ENCODE measurements around the gene THUMPD1. TPM values are rescaled to one million over a fixed set of nuclear protein-coding genes. Genes with fewer than 3 reads are reported as not detected.
A peak's percentile ranks its signal among the peaks of the same experiment; 100 is the strongest.
"Not testable (repeated sequence)": the region's sequence is repeated elsewhere in the genome, so short reads cannot be mapped to it uniquely, and the experiment has no call there.

THUMPD1 gene, protein sequence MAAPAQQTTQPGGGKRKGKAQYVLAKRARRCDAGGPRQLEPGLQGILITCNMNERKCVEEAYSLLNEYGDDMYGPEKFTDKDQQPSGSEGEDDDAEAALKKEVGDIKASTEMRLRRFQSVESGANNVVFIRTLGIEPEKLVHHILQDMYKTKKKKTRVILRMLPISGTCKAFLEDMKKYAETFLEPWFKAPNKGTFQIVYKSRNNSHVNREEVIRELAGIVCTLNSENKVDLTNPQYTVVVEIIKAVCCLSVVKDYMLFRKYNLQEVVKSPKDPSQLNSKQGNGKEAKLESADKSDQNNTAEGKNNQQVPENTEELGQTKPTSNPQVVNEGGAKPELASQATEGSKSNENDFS
- 18.3 TPM for total RNA-seq
- long read RNA-seq, full-length matches to known transcripts: 16 of 16 reads
- long read RNA-seq, partial matches to known transcripts: 0 of 16 reads
- long read RNA-seq, other reads (novel, unspliced or antisense): 0 of 16 reads

DNA sequence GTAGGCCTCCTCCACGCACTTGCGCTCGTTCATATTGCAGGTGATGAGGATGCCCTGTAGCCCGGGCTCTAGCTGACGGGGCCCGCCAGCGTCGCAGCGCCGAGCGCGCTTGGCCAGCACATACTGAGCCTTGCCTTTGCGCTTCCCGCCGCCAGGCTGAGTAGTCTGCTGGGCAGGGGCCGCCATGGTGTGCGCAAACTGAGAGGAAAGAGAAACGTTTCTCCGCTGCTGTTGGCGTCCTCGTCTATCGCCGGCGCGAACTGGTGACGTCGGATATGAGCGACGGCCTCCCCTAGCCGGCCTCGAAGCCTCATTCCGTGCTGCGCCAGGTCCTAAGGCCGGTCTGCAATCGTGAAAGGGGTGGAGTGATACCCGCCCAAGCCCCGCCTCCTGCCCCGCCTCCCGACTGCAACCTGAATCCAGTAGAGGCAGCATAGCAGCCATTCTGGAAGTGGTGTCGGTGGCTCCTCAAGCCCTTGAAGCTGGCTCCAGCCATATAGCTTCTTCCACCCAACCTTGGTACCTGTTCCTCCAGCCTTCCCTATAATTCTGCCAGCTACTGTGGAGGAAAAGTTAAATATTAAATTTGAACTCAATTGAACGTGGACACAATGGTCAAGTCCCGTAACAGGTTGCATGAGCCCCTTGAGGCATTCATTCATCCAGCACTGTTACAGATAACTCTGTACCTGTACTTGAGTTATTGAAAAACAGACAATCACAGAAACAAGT is at the start of gene THUMPD1:
TSS of gene THUMPD1 (minus strand) at position 265 of the 732 bp plus-strand sequence. CDS start at position 186, 79 bp downstream.
- ATAC-seq (peak; percentile 97), DNase-seq (ENCODE audit: missing footprints) (peak; percentile 98)
- intact Hi-C loops (cut with DNase I): no loop called here

DNA sequence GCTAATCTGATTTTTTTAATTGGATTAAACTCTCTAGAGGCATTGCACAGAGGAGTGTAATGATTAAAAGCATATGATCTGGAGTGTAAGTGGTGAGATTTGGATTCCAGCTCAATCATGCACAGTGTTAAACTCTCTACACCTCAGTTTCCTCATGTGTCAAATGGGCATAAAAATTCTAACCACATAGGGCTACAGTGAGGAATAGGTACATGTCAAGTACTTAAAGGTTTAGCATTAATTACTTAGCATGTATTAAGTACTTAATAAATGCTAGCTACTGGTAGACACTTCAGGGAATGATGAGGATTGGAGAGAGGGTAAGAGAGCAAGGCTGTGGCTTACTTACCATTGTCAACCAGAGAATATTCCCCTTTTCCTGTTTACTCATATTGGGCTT is 47.5 kb upstream of the THUMPD1 start:
- DNase-seq (ENCODE audit: missing footprints): no peak
- intact Hi-C loops (cut with DNase I): no loop called here
- ATAC-seq: no peak

- intact Hi-C loops (cut with DNase I): no loop called here
Observed at GRCh38 chr16:20784204-20784603, 42.6 kb upstream of the THUMPD1 start.

DNA sequence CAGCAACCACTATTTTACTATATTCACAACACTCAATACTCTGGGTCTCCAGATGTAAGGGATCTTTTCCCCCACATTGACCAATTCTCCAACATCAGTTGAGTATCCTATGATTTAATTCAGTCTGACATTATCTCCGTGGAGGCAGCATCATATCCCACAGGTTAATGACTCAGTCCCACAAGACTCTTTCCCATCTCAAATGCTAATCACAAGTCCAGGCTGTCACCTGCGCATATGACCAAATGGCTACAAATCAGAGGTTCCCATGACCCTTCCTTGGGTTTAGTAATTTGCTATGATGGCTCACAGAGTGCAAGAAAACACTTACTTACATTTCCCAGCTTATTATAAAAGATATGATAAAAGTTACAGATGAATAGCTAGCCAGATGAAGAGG is 40.9 kb upstream of the THUMPD1 start:
- intact Hi-C loops (cut with DNase I): no loop called here
- no peak for ATAC-seq
- no peak for DNase-seq (ENCODE audit: missing footprints)

More at GRCh38 chr16:20784204-20784603, 42.6 kb upstream of the THUMPD1 start:
- ATAC-seq: no peak
- no peak for DNase-seq (ENCODE audit: missing footprints)

GRCh38 chr16:20781697-20782096 is 40.1 kb upstream of the THUMPD1 start:
- ATAC-seq (no peak), DNase-seq (ENCODE audit: missing footprints) (no peak)
- intact Hi-C loops (cut with DNase I): no loop called here

GRCh38 chr16:20774703-20775362 is 33.2 kb upstream of the THUMPD1 start:
- ATAC-seq (peak; percentile 68), DNase-seq (ENCODE audit: missing footprints) (peak; percentile 70)
- intact Hi-C loops (cut with DNase I): no loop called here

DNA sequence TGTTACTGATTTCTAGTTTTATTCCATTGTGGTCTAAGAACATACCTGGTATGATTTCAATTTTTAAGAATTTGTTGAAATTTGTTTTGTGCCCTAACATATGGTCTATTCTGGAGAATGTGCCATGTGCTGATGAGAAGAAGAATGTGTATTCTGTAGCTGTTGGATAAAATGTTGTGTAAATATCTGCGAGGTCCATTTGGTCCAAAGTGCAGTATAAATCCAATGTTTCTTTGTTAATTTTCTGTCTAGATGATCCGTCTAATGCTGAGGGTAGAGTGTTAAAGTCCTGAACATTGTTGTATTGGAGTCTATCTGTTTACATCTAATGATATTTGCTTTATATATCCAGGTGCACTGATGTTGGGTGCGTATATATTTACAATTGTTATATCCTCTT is 32.1 kb upstream of the THUMPD1 start:
- ATAC-seq: no peak
- no peak for DNase-seq (ENCODE audit: missing footprints)
- intact Hi-C loops (cut with DNase I): no loop called here

GRCh38 chr16:20768818-20769217 is 27.2 kb upstream of the THUMPD1 start:
- ATAC-seq: no peak
- DNase-seq (ENCODE audit: missing footprints): no peak
- intact Hi-C loops (cut with DNase I): no loop called here

DNA sequence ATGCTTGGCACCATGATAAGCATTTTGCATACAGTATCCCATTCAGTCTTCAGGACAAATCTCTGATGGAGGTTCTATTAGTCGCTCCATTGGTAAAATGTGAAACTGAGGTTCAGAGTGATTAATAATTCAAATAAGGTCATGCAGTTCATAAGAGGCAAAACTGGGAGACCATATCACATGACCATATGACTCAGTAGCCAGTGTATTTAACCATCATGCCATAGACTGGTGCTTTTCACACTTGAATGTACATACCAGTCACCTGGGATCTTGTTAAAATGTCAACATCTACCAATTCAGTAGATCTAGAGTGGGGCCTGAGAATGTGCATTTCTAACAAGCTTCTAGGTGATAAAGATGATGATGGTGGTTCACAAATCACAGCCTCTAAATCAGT is 26.5 kb upstream of the THUMPD1 start:
- DNase-seq (ENCODE audit: missing footprints) (no peak), ATAC-seq (no peak)
- intact Hi-C loops (cut with DNase I): no loop called here

- intact Hi-C loops (cut with DNase I): no loop called here
- no peak for DNase-seq (ENCODE audit: missing footprints)
- no peak for ATAC-seq
Observed at GRCh38 chr16:20767577-20767976, 26.0 kb upstream of the THUMPD1 start.

GRCh38 chr16:20766294-20766693 is 24.7 kb upstream of the THUMPD1 start:
- ATAC-seq (no peak), DNase-seq (ENCODE audit: missing footprints) (no peak)
- intact Hi-C loops (cut with DNase I): no loop called here

DNA sequence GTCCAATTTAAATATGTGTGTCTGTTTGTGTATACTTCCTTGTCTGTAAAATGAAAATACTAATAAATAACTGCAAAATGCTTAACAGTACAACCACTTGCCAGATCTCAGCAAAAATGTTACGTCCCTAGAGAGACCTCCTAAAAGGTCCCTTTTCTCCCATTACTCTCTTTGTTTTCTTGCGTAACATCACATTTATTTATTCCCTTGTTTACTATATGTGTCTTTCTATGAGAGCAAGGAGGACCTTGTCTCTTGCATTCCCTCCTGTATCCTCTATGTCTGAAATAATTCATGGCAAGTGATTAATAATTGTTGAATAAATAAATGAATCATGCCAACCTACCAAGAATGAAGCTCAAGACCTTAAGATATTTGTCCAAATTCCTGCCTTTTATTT is 24.1 kb upstream of the THUMPD1 start:
- no peak for ATAC-seq
- intact Hi-C loops (cut with DNase I): no loop called here
- DNase-seq (ENCODE audit: missing footprints): no peak

GRCh38 chr16:20764448-20764847 is 22.8 kb upstream of the THUMPD1 start:
- DNase-seq (ENCODE audit: missing footprints); ATAC-seq; intact Hi-C loops (cut with DNase I): not testable (repeated sequence)

- peak; percentile 92 for ATAC-seq
- intact Hi-C loops (cut with DNase I): no loop called here
- no peak for DNase-seq (ENCODE audit: missing footprints)
Observed at GRCh38 chr16:20763461-20764232, 22.0 kb upstream of the THUMPD1 start, which contains the start of gene ACSM3. TSS of gene ACSM3 (plus strand) at chr16:20764014. CDS start at chr16:20770035, 6,021 bp downstream.

GRCh38 chr16:20762404-20763123 is 20.9 kb upstream of the THUMPD1 start:
- DNase-seq (ENCODE audit: missing footprints) (no peak), ATAC-seq (no peak)
- intact Hi-C loops (cut with DNase I): no loop called here

DNA sequence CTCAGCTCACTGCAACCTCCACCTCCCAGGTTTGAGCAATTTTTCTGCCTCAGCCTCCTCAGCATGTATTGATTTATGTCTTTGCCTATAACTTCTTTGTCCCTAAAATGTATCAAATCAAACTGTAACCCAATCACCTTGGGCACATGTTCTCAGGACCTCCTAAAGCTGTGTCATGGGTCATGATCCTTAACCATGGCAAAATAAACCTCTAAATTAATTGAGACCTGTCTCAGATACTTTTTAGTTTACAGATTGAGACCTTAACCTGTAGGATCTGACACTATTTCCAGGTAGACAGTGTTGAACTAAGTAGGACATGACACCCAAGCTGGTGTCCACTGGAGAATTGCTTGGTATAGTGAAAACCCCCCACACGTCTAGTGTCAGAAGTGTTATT is 19.6 kb upstream of the THUMPD1 start:
- intact Hi-C loops (cut with DNase I): no loop called here

DNA sequence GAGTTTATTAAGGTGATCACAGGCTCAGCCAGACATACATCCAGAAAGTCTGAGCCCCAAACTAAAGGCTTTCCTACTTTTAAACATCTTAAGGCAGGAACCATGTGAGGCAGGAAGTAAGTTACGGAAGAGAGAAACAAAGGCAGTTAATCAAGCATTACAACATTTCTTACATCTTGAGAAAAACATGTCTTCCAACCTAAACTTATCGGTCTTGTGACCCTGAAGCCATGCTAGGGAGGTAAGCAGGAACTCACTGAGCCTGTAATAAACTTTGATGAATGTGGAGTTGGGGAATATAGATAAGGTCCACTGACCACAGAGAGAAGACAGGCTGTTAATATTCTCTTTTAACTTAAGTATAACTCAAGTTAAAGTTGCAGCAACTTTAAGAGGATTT is 18.7 kb upstream of the THUMPD1 start:
- DNase-seq (ENCODE audit: missing footprints): no peak
- ATAC-seq: no peak
- intact Hi-C loops (cut with DNase I): no loop called here

More for the DNA sequence above, 19.6 kb upstream of the THUMPD1 start:
- ATAC-seq (no peak), DNase-seq (ENCODE audit: missing footprints) (no peak)

GRCh38 chr16:20755799-20756198 is 14.2 kb upstream of the THUMPD1 start:
- ATAC-seq; intact Hi-C loops (cut with DNase I); DNase-seq (ENCODE audit: missing footprints): not testable (repeated sequence)

Data from Right ventricle myocardium inferior (tissue), 1 donor.